ENCODE measurements around the gene NEMP2.
A peak's percentile ranks its signal among the peaks of the same experiment; 100 is the strongest.
"Not testable (repeated sequence)": the region's sequence is repeated elsewhere in the genome, so short reads cannot be mapped to it uniquely, and the experiment has no call there.

Gene NEMP2

GRCh38 chr2:190524928-190525327 is 9.6 kb downstream of the NEMP2 start:
- no peak for DNase-seq

GRCh38 chr2:190519975-190520767 is 14.4 kb downstream of the NEMP2 start:
- no peak for DNase-seq

- DNase-seq = no peak
Observed at GRCh38 chr2:190517468-190517867, 17.1 kb downstream of the NEMP2 start.

- DNase-seq = no peak
Observed at GRCh38 chr2:190515687-190516086, 18.8 kb downstream of the NEMP2 start.

DNA sequence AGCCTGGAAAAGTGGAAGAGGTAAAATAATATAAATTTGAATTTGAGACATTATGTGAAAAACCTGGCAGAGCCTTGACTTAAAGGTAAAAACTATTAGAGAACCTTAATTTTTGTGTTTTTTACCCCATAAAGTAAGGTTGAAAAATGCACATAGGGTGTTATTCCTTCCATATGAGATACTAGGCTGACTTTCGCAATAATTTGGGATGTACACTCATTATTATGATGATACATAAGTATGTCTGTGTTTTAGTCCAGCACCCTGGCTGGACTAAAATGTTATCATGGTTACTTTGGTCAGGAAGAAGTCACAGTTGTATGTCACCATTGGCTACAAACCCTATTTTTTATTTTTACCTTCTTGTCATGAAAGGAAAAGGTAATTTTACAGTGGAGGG is 19.8 kb downstream of the NEMP2 start:
- DNase-seq = no peak

DNA sequence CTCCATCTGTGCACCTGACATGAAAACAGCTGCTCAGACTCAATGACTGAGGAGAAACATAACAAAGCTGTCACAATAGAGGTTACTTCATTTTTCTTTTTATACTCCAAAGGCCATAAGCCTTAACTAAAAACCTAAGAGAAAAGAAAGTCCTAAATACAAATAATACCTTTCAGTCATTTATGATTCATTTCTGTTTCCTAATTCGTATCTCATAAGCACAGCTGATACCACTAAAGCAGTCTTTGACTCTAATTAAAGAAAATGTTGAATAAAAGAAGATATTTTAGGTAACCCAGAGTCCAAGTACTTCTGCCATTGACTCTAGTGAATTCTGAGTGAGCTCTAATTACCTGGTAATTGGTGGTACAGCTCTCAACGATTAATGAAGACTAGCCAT is 20.6 kb downstream of the NEMP2 start:
- no peak for DNase-seq

DNA sequence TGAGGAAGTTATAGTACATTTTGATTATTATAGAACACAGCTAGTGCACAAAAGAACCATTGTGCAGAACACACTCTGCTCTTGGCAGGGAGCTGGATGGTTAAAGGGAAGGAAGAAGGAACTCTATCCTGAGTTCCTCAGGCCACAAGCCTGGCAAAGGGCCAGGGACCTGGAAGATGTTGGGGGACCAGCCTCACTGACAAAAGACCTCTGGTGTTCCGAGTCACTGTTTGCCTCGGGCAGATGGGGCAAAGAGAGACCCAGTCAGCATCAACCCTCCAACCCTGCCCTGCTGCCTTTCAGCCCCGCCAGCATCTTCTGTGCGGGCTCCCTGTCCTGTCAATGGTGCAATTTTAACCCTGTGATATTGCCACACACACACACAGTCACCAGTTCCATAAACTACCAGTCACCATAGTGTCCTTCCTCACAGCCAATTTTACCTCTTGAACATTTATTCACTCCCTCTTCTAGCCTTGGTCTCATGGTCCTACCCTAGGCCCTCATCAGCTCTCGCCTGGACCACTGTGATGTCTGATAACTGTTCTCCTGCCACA is 21.9 kb downstream of the NEMP2 start:
- no peak for DNase-seq

GRCh38 chr2:190511104-190511503 is 23.4 kb downstream of the NEMP2 start:
- DNase-seq = peak; percentile 37

DNA sequence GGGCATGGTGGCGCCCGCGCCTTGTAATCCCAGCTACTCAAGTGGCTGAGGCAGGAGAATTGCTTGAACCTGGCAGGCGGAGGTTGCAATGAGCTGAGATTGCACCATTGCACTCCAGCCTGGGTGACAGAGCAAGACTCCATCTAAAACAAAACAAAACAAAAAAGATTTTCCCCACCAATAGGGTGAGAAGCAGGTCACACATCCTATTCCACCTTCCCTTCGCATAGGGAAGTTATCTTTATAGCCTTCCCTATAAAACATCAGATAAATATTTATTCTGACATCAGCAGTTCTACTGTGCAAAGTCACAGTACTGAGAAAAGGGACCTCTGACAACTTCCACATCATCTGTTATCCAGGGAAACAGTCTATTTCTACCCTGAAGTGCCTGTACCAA is 24.6 kb downstream of the NEMP2 start:
- DNase-seq = not testable (repeated sequence)

GRCh38 chr2:190507135-190507534 is 27.4 kb downstream of the NEMP2 start:
- no peak for DNase-seq

GRCh38 chr2:190506666-190507065 is 27.9 kb downstream of the NEMP2 start:
- no peak for DNase-seq

- DNase-seq = no peak
Observed at GRCh38 chr2:190505696-190506095, 28.8 kb downstream of the NEMP2 start.

GRCh38 chr2:190504912-190505311 is 29.6 kb downstream of the NEMP2 start:
- no peak for DNase-seq

DNA sequence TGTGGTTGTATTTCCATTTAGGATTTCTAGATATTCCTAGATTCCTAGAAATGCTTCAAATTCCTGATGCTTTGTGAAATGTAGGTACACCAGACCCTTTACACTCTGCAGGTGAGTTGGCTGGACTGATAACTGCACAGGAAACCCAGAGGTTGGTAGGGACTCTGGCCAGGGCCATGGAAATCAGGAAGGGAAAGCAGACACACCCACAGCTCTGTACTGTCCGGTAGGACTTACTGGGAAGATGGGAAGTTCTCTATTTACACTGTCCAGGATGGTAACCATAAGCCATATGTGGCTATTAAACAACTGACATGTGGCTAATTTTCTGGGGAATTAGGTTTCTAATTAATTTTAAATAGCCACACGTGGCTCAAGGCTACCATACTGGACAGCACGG is 31.4 kb downstream of the NEMP2 start:
- no peak for DNase-seq

DNA sequence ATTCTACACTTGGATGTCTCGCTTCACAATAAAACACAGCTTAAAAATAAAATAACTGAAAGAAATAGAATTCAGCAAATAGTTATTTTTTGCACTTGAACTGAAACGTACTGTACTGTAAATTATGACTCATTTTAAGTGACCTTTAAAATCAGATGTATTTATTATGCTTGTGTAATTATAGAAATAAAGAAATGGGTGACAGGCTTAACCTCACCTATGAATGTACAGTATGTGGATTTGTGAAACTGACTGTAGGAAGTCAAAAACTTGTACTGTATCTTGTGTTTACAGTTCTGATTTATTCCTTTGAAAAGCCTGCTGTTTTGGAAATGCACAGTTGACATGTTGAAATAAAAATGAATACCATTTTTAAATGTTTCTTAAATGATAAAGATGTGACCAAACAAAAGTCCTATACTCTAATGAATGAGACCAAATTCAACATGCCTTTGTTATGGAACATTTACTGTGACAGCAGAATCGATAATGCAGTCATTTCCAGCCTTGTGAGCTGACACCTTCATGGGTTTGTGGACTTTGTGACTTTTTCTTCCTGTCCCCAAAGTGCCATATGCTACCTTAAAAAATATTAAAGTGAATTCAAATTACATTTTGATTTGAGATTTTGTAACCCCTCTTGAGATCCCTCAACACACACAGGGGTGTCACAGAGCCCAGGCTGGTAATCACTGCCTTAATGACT is 32.7 kb downstream of the NEMP2 start:
- DNase-seq = no peak

- no peak for DNase-seq
Observed at GRCh38 chr2:190501231-190501630, 33.3 kb downstream of the NEMP2 start.

GRCh38 chr2:190500054-190500502 is 34.4 kb downstream of the NEMP2 start:
- no peak for DNase-seq

- DNase-seq = no peak
Observed at GRCh38 chr2:190499273-190499672, 35.2 kb downstream of the NEMP2 start.

- peak; percentile 32 for DNase-seq
Observed at GRCh38 chr2:190497428-190497827, 37.1 kb downstream of the NEMP2 start.

- DNase-seq = not testable (repeated sequence)
Observed at GRCh38 chr2:190494600-190495227, 39.8 kb downstream of the NEMP2 start.

DNA sequence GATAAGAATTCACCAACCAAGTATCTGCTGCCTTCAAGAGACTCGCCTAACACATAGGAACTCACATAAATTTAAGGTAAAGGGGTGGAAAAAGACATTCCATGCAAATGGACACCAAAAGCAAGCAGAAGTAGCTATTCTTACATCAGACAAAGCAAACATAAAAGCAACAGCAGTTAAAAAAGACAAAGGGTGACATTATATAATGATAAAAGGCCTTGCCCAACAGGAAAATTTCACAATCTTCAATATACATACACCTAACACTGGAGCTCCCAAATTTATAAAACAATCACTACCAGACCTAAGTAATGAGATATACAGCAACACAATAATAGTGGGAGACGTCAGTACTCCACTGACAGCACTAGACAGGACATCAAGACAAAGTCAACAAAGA is 41.4 kb downstream of the NEMP2 start:
- no peak for DNase-seq

- DNase-seq = no peak
Observed at GRCh38 chr2:190490502-190490901, 44.0 kb downstream of the NEMP2 start.

- DNase-seq = no peak
Observed at GRCh38 chr2:190489475-190489874, 45.0 kb downstream of the NEMP2 start.
